GM23338 (cell line): ENCODE data around the gene GNAO1. TPM values are rescaled to one million over a fixed set of nuclear protein-coding genes. Genes with fewer than 3 reads are reported as not detected.

Experiments used
- ATAC-seq: fragments of 200-7000 bp; cut with Tn5 transposase; 3 replicates; pipeline ENCODE4 v1.9.1; 2020
- DNase-seq: peaks from one replicate; pipeline ENCODE4 v3.0.0-alpha.2; 2015; ENCODE audit warnings: low spot score
- H2AFZ ChIP-seq: fragments of 200-600 bp; sonication (generic); 2 replicates; pipeline ENCODE4 v1.8.0; 2016; ENCODE audit warnings: antibody characterized with exemption, mild to moderate bottlenecking, moderate library complexity
- H3F3A ChIP-seq: fragments of 200-600 bp; sonication (generic); replicated peaks from 2 replicates; pipeline ENCODE4 v1.8.0; 2017; ENCODE audit warnings: antibody characterized with exemption, mixed run types, low read depth
- H3K27ac ChIP-seq: fragments of 200-600 bp; sonication (generic); 2 replicates; pipeline ENCODE4 v1.6.1; 2016; ENCODE audit warnings: low read depth
- H3K27me3 ChIP-seq: fragments of 200-600 bp; sonication (generic); 2 replicates; pipeline ENCODE4 v1.8.0; 2016; ENCODE audit warnings: mild to moderate bottlenecking, mixed run types, moderate library complexity; ENCODE audit not compliant: insufficient read depth
- H3K36me3 ChIP-seq: fragments of 200-600 bp; sonication (generic); 2 replicates; pipeline ENCODE4 v1.8.0; 2016; ENCODE audit warnings: mild to moderate bottlenecking; ENCODE audit not compliant: insufficient read depth
- H3K4me1 ChIP-seq: fragments of 200-600 bp; sonication (generic); 2 replicates; pipeline ENCODE4 v1.8.0; 2016; ENCODE audit warnings: mild to moderate bottlenecking, moderate library complexity; ENCODE audit not compliant: insufficient read depth
- H3K4me2 ChIP-seq: fragments of 200-600 bp; sonication (generic); 2 replicates; pipeline ENCODE4 v1.7.1; 2017; ENCODE audit warnings: mixed run types
- H3K4me3 ChIP-seq: fragments of 200-600 bp; sonication (generic); 2 replicates; pipeline ENCODE4 v1.6.1; 2016; ENCODE audit warnings: mixed run types
- H3K79me2 ChIP-seq: fragments of 200-600 bp; sonication (generic); replicated peaks from 2 replicates; pipeline ENCODE4 v1.8.0; 2017; ENCODE audit warnings: mild to moderate bottlenecking; ENCODE audit not compliant: insufficient read depth
- H3K9me2 ChIP-seq: fragments of 200-600 bp; sonication (generic); 2 replicates; pipeline ENCODE4 v1.8.0; 2017; ENCODE audit not compliant: insufficient read depth
- H4K20me1 ChIP-seq: fragments of 200-600 bp; sonication (generic); replicated peaks from 2 replicates; pipeline ENCODE4 v1.8.0; 2017; ENCODE audit warnings: mild to moderate bottlenecking; ENCODE audit not compliant: insufficient read depth
- H3K27ac Mint-ChIP-seq: 2 replicates; pipeline ENCODE4 v1.8.0; 2020; ENCODE audit warnings: inconsistent platforms, mild to moderate bottlenecking, moderate library complexity, mixed read lengths
- H3K27me3 Mint-ChIP-seq: 3 replicates; pipeline ENCODE4 v1.8.0; 2022; ENCODE audit warnings: low read depth, mild to moderate bottlenecking, moderate library complexity, mixed read lengths, inconsistent platforms; ENCODE audit not compliant: insufficient read depth, poor library complexity
- H3K36me3 Mint-ChIP-seq: 3 replicates; pipeline ENCODE4 v1.8.0; 2021; ENCODE audit warnings: low read depth, mild to moderate bottlenecking, inconsistent platforms, moderate library complexity, mixed read lengths
- H3K4me1 Mint-ChIP-seq: 3 replicates; pipeline ENCODE4 v1.8.0; 2020; ENCODE audit warnings: mild to moderate bottlenecking, inconsistent platforms, mixed read lengths
- H3K4me3 Mint-ChIP-seq: 3 replicates; pipeline ENCODE4 v1.8.0; 2021; ENCODE audit warnings: moderate library complexity, mild to moderate bottlenecking, inconsistent platforms, mixed read lengths
- H3K9me3 Mint-ChIP-seq: 3 replicates; pipeline ENCODE4 v1.8.0; 2020; ENCODE audit warnings: moderate library complexity, mild to moderate bottlenecking, inconsistent platforms, mixed read lengths
- ETS1 ChIP-seq: IDR thresholded peaks from 2 replicates; pipeline ENCODE4 v1.6.1; 2016; ENCODE audit warnings: antibody characterized with exemption
- EZH2 ChIP-seq: fragments of 200-600 bp; sonication (generic); IDR thresholded peaks from one replicate; pipeline ENCODE4 v1.8.0; 2017; ENCODE audit warnings: antibody characterized with exemption, mild to moderate bottlenecking, low read depth; ENCODE audit not compliant: unreplicated experiment
- EZH2phosphoT487 ChIP-seq: fragments of 200-600 bp; sonication (generic); IDR thresholded peaks from one replicate; pipeline ENCODE4 v1.8.1; 2018; ENCODE audit warnings: antibody characterized with exemption; ENCODE audit not compliant: unreplicated experiment
- JUNB ChIP-seq: IDR thresholded peaks from one replicate; pipeline ENCODE4 v1.6.1; 2016; ENCODE audit warnings: antibody characterized with exemption; ENCODE audit not compliant: unreplicated experiment
- NANOG ChIP-seq: IDR thresholded peaks from 2 replicates; pipeline ENCODE4 v1.6.1; 2016; ENCODE audit warnings: antibody characterized with exemption, borderline replicate concordance
- POLR2AphosphoS5 ChIP-seq: IDR thresholded peaks from 2 replicates; pipeline ENCODE4 v1.6.1; 2016; ENCODE audit warnings: antibody characterized with exemption, low read depth
- REST ChIP-seq: IDR thresholded peaks from one replicate; pipeline ENCODE4 v1.6.1; 2018; ENCODE audit warnings: antibody characterized with exemption; ENCODE audit not compliant: unreplicated experiment
- STAT1 ChIP-seq: IDR thresholded peaks from one replicate; pipeline ENCODE4 v1.6.1; 2016; ENCODE audit warnings: antibody characterized with exemption; ENCODE audit not compliant: unreplicated experiment
- ZNF114 ChIP-seq: fragments of 250-450 bp; sonication (Bioruptor Pico); IDR thresholded peaks from 2 replicates; pipeline ENCODE4 v1.5.0; 2020; ENCODE audit warnings: mild to moderate bottlenecking, moderate library complexity
- ZNF331 ChIP-seq: fragments of 250-450 bp; sonication (Bioruptor Pico); IDR thresholded peaks from 2 replicates; pipeline ENCODE4 v1.5.0; 2020; ENCODE audit warnings: low read depth, mild to moderate bottlenecking, moderate library complexity
- polyA plus RNA-seq: library from polyadenylated mRNA; unstranded; fragments of >200 nt; fragmentation: Nextera tagmentation; extraction: Ambion mirVana; gene quantifications from 2 replicates; pipeline ENCODE4 v1.2.1, GENCODE V29; 2016
- total RNA-seq: library from RNA; depleted of rRNA; stranded (reverse); fragments of >200 nt; shearing (Covaris generic); gene quantifications from 2 replicates; pipeline ENCODE4 v1.2.3, GENCODE V29; 2014
- TF ChIP-seq, protein P1 (sequence below), 2 experiments: fragments of 200-600 bp in 1 of 2; sonication (generic) in 1 of 2; conservative IDR thresholded peaks; 2 replicates each; pipeline versions ENCODE4 v1.5.1 to v1.6.1; 2016 to 2017; ENCODE audit warnings: antibody characterized with exemption in 2 of 2, low read depth in 2 of 2, mild to moderate bottlenecking in 2 of 2, moderate library complexity in 1 of 2

The GNAO1 gene
- total and polyA plus RNA-seq, 2 experiments from 2014 or later, result 6.5 to 24.8 TPM

GRCh38 chr16:56295059-56295665 lies 103.9 kb downstream of the GNAO1 start (continued):
- TF ChIP-seq EZH2phosphoT487, result no peak
- TF ChIP-seq JUNB, result no peak
- TF ChIP-seq, protein P1, sequence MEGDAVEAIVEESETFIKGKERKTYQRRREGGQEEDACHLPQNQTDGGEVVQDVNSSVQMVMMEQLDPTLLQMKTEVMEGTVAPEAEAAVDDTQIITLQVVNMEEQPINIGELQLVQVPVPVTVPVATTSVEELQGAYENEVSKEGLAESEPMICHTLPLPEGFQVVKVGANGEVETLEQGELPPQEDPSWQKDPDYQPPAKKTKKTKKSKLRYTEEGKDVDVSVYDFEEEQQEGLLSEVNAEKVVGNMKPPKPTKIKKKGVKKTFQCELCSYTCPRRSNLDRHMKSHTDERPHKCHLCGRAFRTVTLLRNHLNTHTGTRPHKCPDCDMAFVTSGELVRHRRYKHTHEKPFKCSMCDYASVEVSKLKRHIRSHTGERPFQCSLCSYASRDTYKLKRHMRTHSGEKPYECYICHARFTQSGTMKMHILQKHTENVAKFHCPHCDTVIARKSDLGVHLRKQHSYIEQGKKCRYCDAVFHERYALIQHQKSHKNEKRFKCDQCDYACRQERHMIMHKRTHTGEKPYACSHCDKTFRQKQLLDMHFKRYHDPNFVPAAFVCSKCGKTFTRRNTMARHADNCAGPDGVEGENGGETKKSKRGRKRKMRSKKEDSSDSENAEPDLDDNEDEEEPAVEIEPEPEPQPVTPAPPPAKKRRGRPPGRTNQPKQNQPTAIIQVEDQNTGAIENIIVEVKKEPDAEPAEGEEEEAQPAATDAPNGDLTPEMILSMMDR (conservative IDR thresholded peaks at IDR 0.05; ENCODE audit: low read depth in 2 of 2), result no peak
- no peak for TF ChIP-seq ETS1

DNA sequence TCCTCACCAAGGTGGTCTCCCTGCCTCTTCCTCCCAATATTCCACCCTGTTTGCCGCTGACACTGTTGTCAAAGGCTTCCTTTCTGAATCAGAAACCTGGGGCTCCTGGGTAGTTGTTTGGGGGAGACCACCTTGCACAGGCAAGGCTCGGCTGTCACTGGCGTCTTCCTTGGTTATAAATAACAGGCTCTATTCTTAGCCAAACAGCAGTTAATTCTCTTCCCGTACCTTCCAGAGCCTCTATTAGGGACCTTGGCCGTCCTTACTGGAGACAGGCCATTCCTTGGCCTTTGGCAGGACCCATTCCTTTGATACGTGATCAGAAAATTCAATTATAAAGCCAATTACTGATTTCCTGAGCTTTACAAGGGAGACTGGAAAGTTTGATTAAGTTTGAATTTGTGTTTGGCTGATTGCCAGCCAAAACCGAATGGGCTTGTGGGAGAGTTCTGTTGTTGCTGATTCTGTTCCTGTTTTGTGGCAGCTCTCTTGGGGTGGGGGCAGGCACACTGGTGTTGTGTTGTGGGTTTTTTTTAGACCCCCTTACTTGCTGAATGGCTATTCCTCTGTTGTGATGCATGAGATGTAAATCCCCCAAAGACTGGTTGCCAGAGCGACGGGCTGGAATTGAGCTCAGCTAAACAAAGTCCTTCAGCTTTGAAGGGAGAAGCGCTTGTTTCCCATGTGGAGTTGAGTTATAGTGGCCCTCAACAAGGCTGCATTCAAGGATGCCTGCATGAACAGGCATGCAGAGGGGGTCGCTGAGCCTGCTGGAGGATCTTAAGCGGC lies 104.6 kb downstream of the GNAO1 start:
- H3K4me1 ChIP-seq, result peaks cover 27% of the 10 kb centered on the region
- TF ChIP-seq REST, result no peak
- TF ChIP-seq NANOG, result no peak
- TF ChIP-seq ETS1, result no peak
- no peak for TF ChIP-seq ZNF331 (CRISPR knock-in tag)
- TF ChIP-seq POLR2AphosphoS5, result no peak
- no peak for TF ChIP-seq STAT1
- TF ChIP-seq ZNF114 (CRISPR knock-in tag), result no peak
- TF ChIP-seq, protein P1 (conservative IDR thresholded peaks at IDR 0.05; ENCODE audit: low read depth in 2 of 2), result no peak
- TF ChIP-seq EZH2, result no peak

More for the DNA sequence above, 104.6 kb downstream of the GNAO1 start:
- Histone ChIP-seq H3K4me3 (no peak overlapping the region), H3K79me2 (no peaks in the 10 kb centered on the region), H4K20me1 (peaks cover 11% of the 10 kb centered on the region), H3K9me2 (no peaks in the 10 kb centered on the region), H3K27ac (no peak overlapping the region), H3K27me3 (0 out of 2 replicates have a peak, but pooled peaks cover 4% of the 10 kb centered on the region), H3K36me3 (no peaks in the 10 kb centered on the region), H3F3A (0 out of 2 replicates have a peak, but pooled peaks cover 3% of the 10 kb centered on the region), H3K4me2 (peak overlapping the region; percentile 68), H2AFZ (no peak overlapping the region)
- H3K27ac Mint-ChIP-seq, result no peak overlapping the region
- ATAC-seq (peak; percentile 66), DNase-seq (peak; percentile 50)
- H3K9me3 Mint-ChIP-seq, result no peaks in the 10 kb centered on the region
- H3K4me3 Mint-ChIP-seq, result no peak overlapping the region
- peaks cover 30% of the 10 kb centered on the region for H3K4me1 Mint-ChIP-seq
- H3K27me3 Mint-ChIP-seq, result peaks cover 2% of the 10 kb centered on the region
- H3K36me3 Mint-ChIP-seq, result no peaks in the 10 kb centered on the region; the same call in 2 of the 3 replicates
